HEK293T (cell line): Measurements from ENCODE around the gene ZC3H12C.

ENCODE experiments used
- CTCF ChIA-PET: fragments of 350-600 bp; formaldehyde crosslinking; extraction: SDS; loops from one replicate; lab custom pipeline; 2021; ENCODE audit warnings: antibody characterized with exemption, inconsistent platforms; lab: Yijun Ruan, JAX
- POLR2A ChIA-PET: fragments of 350-600 bp; formaldehyde crosslinking; extraction: SDS; loops from one replicate; lab custom pipeline; 2020; ENCODE audit warnings: antibody characterized with exemption, inconsistent platforms; lab: Yijun Ruan, JAX
- DNase-seq: peaks from one replicate; pipeline ENCODE4 v3.0.0; 2012; ENCODE audit warnings: mixed read lengths; ENCODE audit errors: extremely low spot score
- ARNT ChIP-seq: fragments of 450-650 bp; IDR thresholded peaks from 2 replicates; pipeline ENCODE4 v1.6.1; 2017; ENCODE audit warnings: mild to moderate bottlenecking
- BHLHE40 ChIP-seq: fragments of 450-650 bp; IDR thresholded peaks from 2 replicates; pipeline ENCODE4 v1.6.1; 2016; ENCODE audit warnings: mild to moderate bottlenecking, moderate library complexity, borderline replicate concordance
- CTBP1 ChIP-seq: fragments of 450-650 bp; IDR thresholded peaks from 2 replicates; pipeline ENCODE4 v1.6.1; 2016; ENCODE audit warnings: borderline replicate concordance
- ELF4 ChIP-seq: fragments of 450-650 bp; IDR thresholded peaks from 2 replicates; pipeline ENCODE4 v1.6.1; 2017; ENCODE audit warnings: antibody characterized with exemption
- FOXA1 ChIP-seq: fragments of 450-650 bp; IDR thresholded peaks from 2 replicates; pipeline ENCODE4 v1.6.1; 2016; ENCODE audit warnings: mild to moderate bottlenecking
- FOXK2 ChIP-seq: fragments of 450-650 bp; IDR thresholded peaks from 2 replicates; pipeline ENCODE4 v1.6.1; 2016; ENCODE audit warnings: mild to moderate bottlenecking
- FOXM1 ChIP-seq: fragments of 450-650 bp; IDR thresholded peaks from 2 replicates; pipeline ENCODE4 v1.6.1; 2017; ENCODE audit warnings: mild to moderate bottlenecking, borderline replicate concordance
- HDGF ChIP-seq: fragments of 450-650 bp; IDR thresholded peaks from 2 replicates; pipeline ENCODE4 v1.6.1; 2017; ENCODE audit warnings: antibody characterized with exemption, borderline replicate concordance
- L3MBTL2 ChIP-seq: fragments of 450-650 bp; conservative IDR thresholded peaks from 2 replicates; pipeline ENCODE4 v1.6.1; 2016; ENCODE audit warnings: mild to moderate bottlenecking
- LEF1 ChIP-seq: fragments of 450-650 bp; IDR thresholded peaks from 2 replicates; pipeline ENCODE4 v1.6.1; 2017; ENCODE audit warnings: mild to moderate bottlenecking, borderline replicate concordance
- NFRKB ChIP-seq: fragments of 450-650 bp; IDR thresholded peaks from 2 replicates; pipeline ENCODE4 v1.6.1; 2016; ENCODE audit warnings: mild to moderate bottlenecking, moderate library complexity
- PKNOX1 ChIP-seq: fragments of 450-650 bp; IDR thresholded peaks from 2 replicates; pipeline ENCODE4 v1.6.1; 2016
- SP1 ChIP-seq: fragments of 450-650 bp; IDR thresholded peaks from 2 replicates; pipeline ENCODE4 v1.6.1; 2017
- SUZ12 ChIP-seq: fragments of 450-650 bp; IDR thresholded peaks from 2 replicates; pipeline ENCODE4 v1.6.1; 2016; ENCODE audit warnings: mild to moderate bottlenecking
- TARDBP ChIP-seq: fragments of 450-650 bp; IDR thresholded peaks from 2 replicates; pipeline ENCODE4 v1.6.1; 2016
- ZNF384 ChIP-seq: fragments of 450-650 bp; IDR thresholded peaks from 2 replicates; pipeline ENCODE4 v1.6.1; 2016

The ZC3H12C gene

DNA sequence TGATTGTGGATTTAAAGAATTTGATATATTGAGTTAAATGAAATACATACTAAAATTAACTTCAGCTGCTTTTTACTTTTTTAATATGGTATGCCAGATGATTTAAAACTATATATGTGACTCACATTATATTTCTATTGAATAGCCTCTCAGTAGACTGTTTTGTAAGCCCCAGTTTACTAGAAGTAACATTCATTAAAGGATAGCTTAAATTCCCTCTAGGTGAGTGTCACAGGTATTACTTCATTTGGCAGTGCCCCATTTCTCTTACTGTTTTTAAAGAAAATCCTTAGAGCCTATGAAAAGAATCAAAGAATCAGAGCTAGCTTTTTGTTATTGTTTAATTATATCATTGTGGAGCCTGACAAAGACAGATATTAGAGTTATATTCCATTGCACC, 48.6 kb downstream of the ZC3H12C start:
- ChIA-PET POLR2A (no interaction called here), CTCF (interaction anchor here (0.8 kb wide), 1 partner anchor 11 kb away, joined by 3 read pairs; no protein-coding TSS in a partner anchor)
- DNase-seq, result no peak
- TF ChIP-seq ARNT (no peak), BHLHE40 (no peak), HDGF (no peak), CTBP1 (no peak), ELF4 (no peak)

DNA sequence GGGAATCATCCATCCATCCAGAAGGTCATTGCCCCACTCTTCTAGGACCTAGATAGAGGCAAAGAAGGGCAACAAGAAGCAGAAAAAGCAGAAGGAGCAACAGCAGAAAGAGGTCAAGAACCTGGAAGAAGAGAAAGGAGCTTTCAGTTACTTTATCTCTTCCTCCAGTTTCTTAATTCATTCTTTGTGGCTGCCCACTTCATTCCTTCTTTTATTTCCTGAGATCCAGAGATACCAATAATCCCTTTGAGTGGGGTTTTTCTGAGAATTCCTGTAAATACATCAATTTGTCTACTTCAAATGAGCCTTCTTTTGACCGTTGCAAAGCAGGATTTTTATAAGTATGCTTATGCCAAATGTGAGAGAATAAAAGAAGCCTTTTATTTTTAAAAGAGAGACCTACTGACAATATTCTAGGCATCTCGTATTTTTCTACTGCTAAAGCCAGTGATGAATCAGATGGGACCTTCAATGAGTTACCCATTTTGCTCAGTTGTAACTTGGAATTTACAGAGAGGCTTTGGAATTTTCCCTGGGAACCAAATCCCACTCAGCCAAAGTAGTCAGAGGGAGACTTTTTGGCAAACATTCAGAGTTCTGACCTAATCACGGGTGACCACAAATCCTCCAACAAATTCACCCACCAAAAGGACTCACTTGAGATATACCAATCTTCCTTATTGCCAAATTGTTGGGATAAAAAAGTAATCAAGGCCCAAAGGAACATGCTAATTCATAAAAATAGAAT, 54.9 kb downstream of the ZC3H12C start:
- ChIA-PET CTCF (no interaction called here), POLR2A (no interaction called here)
- no peak for DNase-seq
- TF ChIP-seq NFRKB, result no peak
- no peak for TF ChIP-seq HDGF
- no peak for TF ChIP-seq L3MBTL2
- TF ChIP-seq FOXA1, result no peak
- TF ChIP-seq SUZ12, result no peak
- no peak for TF ChIP-seq PKNOX1
- TF ChIP-seq FOXM1, result no peak
- TF ChIP-seq ARNT, result no peak
- TF ChIP-seq ELF4, result no peak

- CTCF ChIA-PET, result no interaction called here
- POLR2A ChIA-PET, result no interaction called here
- DNase-seq, result no peak
These were observed 55.9 kb downstream of the ZC3H12C start for GRCh38 chr11:110148775-110149744.

GRCh38 chr11:110152199-110152598, 59.0 kb downstream of the ZC3H12C start:
- no peak for TF ChIP-seq ELF4
- no peak for TF ChIP-seq ARNT
- no peak for TF ChIP-seq SP1
- TF ChIP-seq TARDBP, result no peak
- no peak for TF ChIP-seq CTBP1
- ChIA-PET CTCF (no interaction called here), POLR2A (no interaction called here)
- DNase-seq, result no peak

More at GRCh38 chr11:110148775-110149744, 55.9 kb downstream of the ZC3H12C start:
- TF ChIP-seq PKNOX1 (no peak), HDGF (no peak), ZNF384 (no peak), FOXM1 (no peak), TARDBP (no peak), ARNT (no peak), ELF4 (no peak), LEF1 (no peak), NFRKB (no peak), L3MBTL2 (no peak)

DNA sequence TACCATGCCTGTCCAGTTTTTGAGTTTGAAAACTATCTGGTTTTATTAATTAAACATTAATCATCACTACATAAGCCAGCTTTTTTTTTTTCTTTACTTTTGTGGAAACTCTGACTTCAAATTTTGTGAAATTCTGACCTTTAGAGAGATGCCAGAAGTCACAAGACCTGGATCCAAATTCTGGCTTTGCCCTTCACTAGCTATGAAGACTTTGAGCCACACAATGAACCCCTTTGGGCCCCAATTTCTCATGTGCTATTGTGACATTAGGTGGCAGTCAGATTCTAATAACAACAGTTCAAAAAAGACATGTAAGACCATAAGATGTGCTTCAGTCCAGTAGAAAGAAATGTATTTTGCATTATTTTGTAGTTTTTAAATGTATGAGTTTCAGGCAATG, 60.3 kb downstream of the ZC3H12C start:
- ChIA-PET CTCF (interaction anchor here (0.7 kb wide), 1 partner anchor 21 kb away, joined by 3 read pairs; no protein-coding TSS in a partner anchor), POLR2A (no interaction called here)
- no peak for DNase-seq
- TF ChIP-seq SUZ12 (no peak), FOXK2 (no peak), PKNOX1 (no peak), BHLHE40 (no peak), ARNT (no peak), FOXA1 (no peak), ELF4 (no peak), TARDBP (no peak), L3MBTL2 (no peak), LEF1 (no peak), HDGF (no peak), CTBP1 (no peak), SP1 (no peak), ZNF384 (no peak), NFRKB (no peak), FOXM1 (no peak)

DNA sequence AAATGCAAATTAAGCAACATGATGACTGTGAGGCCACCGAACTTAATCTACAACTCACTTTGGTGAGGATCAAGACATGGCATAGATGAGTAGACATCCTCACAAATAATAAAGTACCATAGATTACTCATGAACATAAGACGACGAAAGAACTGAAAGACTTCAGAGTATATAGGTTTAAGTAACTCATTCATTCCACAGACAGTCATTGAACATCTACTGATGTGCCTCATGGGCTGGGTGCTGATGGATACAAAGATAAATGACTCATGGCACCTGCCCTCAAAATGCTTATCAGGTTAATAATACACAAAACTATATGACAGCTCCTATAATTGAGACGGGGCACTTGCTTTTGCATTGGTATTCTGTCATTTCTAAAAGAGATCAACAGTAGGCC, 63.3 kb downstream of the ZC3H12C start:
- CTCF ChIA-PET, result no interaction called here
- TF ChIP-seq FOXA1 (no peak), BHLHE40 (no peak), SP1 (no peak), SUZ12 (no peak), ARNT (no peak), TARDBP (no peak), CTBP1 (no peak), PKNOX1 (no peak), NFRKB (no peak), LEF1 (no peak), FOXM1 (no peak), ZNF384 (no peak), HDGF (no peak), FOXK2 (no peak), L3MBTL2 (no peak)
- DNase-seq, result no peak
- POLR2A ChIA-PET, result no interaction called here
